T-helper 17 cell (primary cell): ENCODE data around the gene NLRC5. TPM values are rescaled to one million over a fixed set of nuclear protein-coding genes. Genes with fewer than 3 reads are reported as not detected.

Experiments used
- ATAC-seq: fragments of 150-1000 bp; cut with Tn5 transposase; 2 replicates; pipeline ENCODE4 v1.10.0; 2021; ENCODE audit warnings: mild to moderate bottlenecking, moderate library complexity
- DNase-seq, 3 donors: peaks; one replicate each; pipeline versions ENCODE4 v3.0.0 to v3.0.0-alpha.2; 2020 to 2021
- H3K9me3 ChIP-seq: one replicate; pipeline ENCODE4 v1.7.0; 2013; ENCODE audit warnings: low read length, mild to moderate bottlenecking; ENCODE audit not compliant: control insufficient read depth, poor library complexity, severe bottlenecking
- H3K27ac Mint-ChIP-seq: one replicate; pipeline ENCODE4 v1.8.0; 2022; ENCODE audit warnings: mild to moderate bottlenecking, moderate library complexity, mixed read lengths
- H3K27me3 Mint-ChIP-seq: one replicate; pipeline ENCODE4 v1.8.0; 2022; ENCODE audit warnings: mixed read lengths
- H3K36me3 Mint-ChIP-seq: one replicate; pipeline ENCODE4 v1.8.0; 2022; ENCODE audit warnings: low read depth, mixed read lengths
- H3K4me1 Mint-ChIP-seq: one replicate; pipeline ENCODE4 v1.8.0; 2022; ENCODE audit warnings: mild to moderate bottlenecking, mixed read lengths
- H3K4me3 Mint-ChIP-seq: one replicate; pipeline ENCODE4 v1.8.0; 2022; ENCODE audit warnings: mild to moderate bottlenecking, moderate library complexity, mixed read lengths
- total RNA-seq, 4 donors: library from RNA in 2 of 4; stranded (reverse) in 2 of 4; gene quantifications; one replicate each; pipeline ENCODE4 v1.2.3 and lab custom pipeline; 2022 to 2026

Gene NLRC5
- total RNA-seq, result 100 to 1,000 TPM; 381 to 578 TPM
- 341 to 634 reads per million in 2 donors for total RNA-seq (lab: John Stamatoyannopoulos, UW)

DNA sequence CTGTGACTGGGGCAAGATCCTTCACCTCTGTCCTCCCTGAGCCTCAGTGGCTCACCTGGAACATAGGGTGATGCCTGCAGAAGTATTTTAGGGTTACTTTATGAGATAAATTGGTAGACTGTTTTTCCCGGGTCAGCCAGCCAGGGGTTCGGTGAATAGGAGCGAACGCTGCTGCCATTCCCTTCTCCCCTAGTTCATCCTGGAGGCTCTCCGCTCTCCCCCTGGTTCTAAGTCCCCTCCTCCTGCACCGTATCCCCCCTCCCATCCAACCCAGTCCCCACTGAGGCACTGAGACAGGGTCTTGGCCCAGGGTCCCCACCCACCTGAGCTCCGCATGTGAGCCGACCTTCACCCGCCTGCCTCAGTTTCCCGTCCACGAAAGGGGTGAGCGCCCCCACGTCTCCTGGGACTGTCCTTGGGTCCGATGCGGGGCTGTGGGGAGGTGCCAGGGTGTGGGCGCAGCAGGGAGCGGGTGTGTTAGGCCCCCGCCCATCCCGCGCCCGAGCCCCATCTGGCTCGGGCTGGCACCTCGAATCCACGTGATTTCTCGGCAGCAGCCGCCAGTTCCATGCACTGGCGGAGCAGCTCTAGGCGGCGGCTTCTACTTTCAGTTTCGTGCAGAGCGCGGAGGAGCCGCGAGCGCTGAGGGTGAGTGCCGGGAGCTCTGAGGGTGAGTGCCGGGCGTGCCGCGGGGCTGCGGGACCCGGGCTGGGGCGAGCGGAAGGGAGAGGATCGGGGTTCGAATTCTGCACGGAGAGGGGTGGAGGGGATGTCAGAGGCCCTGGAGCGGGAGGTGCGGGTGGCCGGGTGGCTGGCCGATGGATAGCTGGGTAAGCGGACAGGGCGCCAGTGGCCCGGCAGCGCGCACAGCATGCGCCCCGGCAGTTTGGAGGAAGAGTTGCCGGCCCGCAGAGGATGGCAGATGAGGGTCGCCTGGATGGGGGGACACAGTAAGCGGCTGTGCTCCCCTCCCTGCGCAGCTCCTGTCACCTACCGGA, at the start of gene NLRC5:
NLRC5 (plus strand) TSS at position 610 of the 998 bp plus-strand sequence. CDS start 31,156 bp downstream, outside the sequence.
- Mint-ChIP-seq H3K4me1 (peaks cover 66% of the 10 kb centered on the region), H3K27me3 (no peaks in the 10 kb centered on the region), H3K36me3 (peaks cover 10% of the 10 kb centered on the region), H3K4me3 (peak within 1 kb of the TSS; percentile 96), H3K27ac (peak within 1 kb of the TSS; percentile 98)
- peak; percentile 81 to 85 (median 83) for DNase-seq
- H3K9me3 ChIP-seq, result no peaks in the 10 kb centered on the region
- peak; percentile 92 for ATAC-seq

DNA sequence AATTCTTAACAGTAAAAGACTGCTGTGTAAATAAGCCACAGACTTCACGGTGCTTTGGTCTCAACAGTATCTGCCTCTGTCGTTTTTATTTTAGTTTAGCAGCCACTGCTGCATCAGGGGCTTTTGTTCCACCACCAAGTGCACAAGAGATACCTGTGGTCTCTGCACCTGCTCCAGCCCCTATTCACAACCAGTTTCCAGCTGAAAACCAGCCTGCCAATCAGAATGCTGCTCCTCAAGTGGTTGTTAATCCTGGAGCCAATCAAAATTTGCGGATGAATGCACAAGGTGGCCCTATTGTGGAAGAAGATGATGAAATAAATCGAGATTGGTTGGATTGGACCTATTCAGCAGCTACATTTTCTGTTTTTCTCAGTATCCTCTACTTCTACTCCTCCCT, 49.6 kb upstream of the NLRC5 start:
- peaks cover 45% of the 10 kb centered on the region for H3K4me1 Mint-ChIP-seq
- ATAC-seq, result no peak
- no peak overlapping the region for H3K4me3 Mint-ChIP-seq
- DNase-seq, result no peak
- H3K27me3 Mint-ChIP-seq, result no peaks in the 10 kb centered on the region
- peaks cover 9% of the 10 kb centered on the region for H3K36me3 Mint-ChIP-seq
- H3K27ac Mint-ChIP-seq, result peak overlapping the region; percentile 93
- H3K9me3 ChIP-seq, result no peaks in the 10 kb centered on the region

GRCh38 chr16:56941092-56941491, 48.3 kb upstream of the NLRC5 start:
- Mint-ChIP-seq H3K4me1 (peaks cover 37% of the 10 kb centered on the region), H3K4me3 (no peak overlapping the region), H3K27me3 (no peaks in the 10 kb centered on the region), H3K27ac (no peak overlapping the region), H3K36me3 (peaks cover 3% of the 10 kb centered on the region)
- DNase-seq (no peak), ATAC-seq (no peak)
- H3K9me3 ChIP-seq, result no peaks in the 10 kb centered on the region

- ATAC-seq, result no peak
- H3K4me1 Mint-ChIP-seq, result peaks cover 34% of the 10 kb centered on the region
- H3K27ac Mint-ChIP-seq, result no peak overlapping the region
- no peaks in the 10 kb centered on the region for H3K9me3 ChIP-seq
- H3K4me3 Mint-ChIP-seq, result no peak overlapping the region
- no peaks in the 10 kb centered on the region for H3K27me3 Mint-ChIP-seq
- H3K36me3 Mint-ChIP-seq, result peaks cover 5% of the 10 kb centered on the region
- no peak for DNase-seq
These were observed 47.5 kb upstream of the NLRC5 start for GRCh38 chr16:56941856-56942331.

DNA sequence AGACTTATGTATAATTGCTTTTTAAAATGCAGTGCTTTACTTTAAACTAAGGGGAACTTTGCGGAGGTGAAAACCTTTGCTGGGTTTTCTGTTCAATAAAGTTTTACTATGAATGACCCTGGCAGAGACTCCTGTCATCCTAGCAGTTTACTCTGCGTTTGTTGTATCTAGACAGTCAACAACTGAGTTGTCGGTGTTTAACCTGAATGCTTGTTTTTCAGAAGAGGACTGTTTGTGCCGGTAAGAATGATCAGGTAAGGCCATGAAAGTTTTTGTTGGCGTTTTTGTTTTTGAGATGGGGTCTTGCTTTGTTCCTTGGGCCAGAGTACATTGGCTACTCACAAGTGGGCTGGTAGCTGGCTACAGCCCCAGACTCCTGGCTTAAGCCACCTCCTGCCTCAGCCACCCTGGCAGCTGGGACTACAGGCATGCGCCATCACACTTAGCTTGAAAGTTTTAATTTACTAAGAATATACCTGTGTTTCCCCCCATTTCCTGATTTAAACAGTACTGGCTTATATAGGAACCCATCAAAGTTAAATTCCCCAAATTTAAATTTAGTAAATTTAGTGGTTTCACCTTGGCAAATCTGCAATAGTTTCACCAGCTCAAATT, 45.5 kb upstream of the NLRC5 start:
- ATAC-seq, result no peak
- Mint-ChIP-seq H3K27me3 (no peaks in the 10 kb centered on the region), H3K36me3 (peaks cover 3% of the 10 kb centered on the region), H3K27ac (peak overlapping the region; percentile 86), H3K4me3 (no peak overlapping the region), H3K4me1 (peaks cover 21% of the 10 kb centered on the region)
- no peak for DNase-seq
- H3K9me3 ChIP-seq, result no peaks in the 10 kb centered on the region

- no peaks in the 10 kb centered on the region for H3K9me3 ChIP-seq
- Mint-ChIP-seq H3K27ac (peak overlapping the region; percentile 86), H3K4me3 (no peak overlapping the region), H3K36me3 (peaks cover 3% of the 10 kb centered on the region), H3K27me3 (no peaks in the 10 kb centered on the region), H3K4me1 (peaks cover 12% of the 10 kb centered on the region)
- ATAC-seq, result no peak
- DNase-seq, result no peak
These were observed 44.2 kb upstream of the NLRC5 start for GRCh38 chr16:56944954-56945839.

GRCh38 chr16:56945847-56946527, 43.4 kb upstream of the NLRC5 start:
- Mint-ChIP-seq H3K27ac (no peak overlapping the region), H3K4me1 (peaks cover 17% of the 10 kb centered on the region), H3K27me3 (no peaks in the 10 kb centered on the region), H3K4me3 (no peak overlapping the region), H3K36me3 (peaks cover 3% of the 10 kb centered on the region)
- no peaks in the 10 kb centered on the region for H3K9me3 ChIP-seq
- DNase-seq (no peak), ATAC-seq (no peak)

DNA sequence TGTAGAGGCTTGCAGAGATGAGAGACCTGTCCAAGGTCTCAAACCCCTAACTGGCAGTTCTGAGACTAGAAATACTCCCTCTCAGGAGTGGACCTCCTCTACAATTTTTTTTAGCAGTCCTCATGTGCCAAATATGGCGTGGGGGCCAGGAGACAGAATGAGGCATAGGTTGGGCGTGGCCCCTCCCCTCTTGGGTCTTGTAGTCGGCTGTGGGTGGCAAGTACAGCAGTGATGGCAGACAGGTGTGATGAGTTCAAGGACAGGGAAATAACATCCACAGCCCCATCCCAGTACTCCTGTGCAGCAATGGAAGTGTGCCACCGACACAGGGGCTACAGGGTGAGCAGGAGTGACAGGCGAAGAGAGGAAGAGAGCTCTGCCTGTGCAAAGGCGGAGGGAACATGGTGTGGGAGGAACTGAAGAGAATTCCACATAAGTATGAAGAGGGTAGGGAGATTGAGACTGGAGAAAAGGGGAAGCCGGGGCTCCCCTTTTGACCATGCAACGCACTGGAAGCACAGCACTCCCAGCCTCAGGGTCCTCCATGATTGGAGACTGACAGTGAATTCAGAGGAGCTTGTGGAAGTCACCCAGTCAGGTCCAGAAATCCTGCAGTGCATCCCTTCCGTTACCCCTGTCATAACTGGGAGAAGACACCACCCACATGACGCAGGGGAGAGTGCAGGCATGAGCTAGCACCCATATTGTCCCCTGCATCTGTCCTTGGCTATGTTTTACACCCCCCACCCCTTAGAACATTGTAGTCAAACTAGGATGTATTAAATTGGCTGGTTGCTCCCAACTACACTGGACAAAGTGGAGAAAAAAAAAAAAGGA, 42.4 kb upstream of the NLRC5 start:
- Mint-ChIP-seq H3K4me3 (no peak overlapping the region), H3K36me3 (peaks cover 3% of the 10 kb centered on the region), H3K27me3 (no peaks in the 10 kb centered on the region), H3K27ac (no peak overlapping the region), H3K4me1 (peaks cover 21% of the 10 kb centered on the region)
- H3K9me3 ChIP-seq, result no peaks in the 10 kb centered on the region
- no peak for ATAC-seq
- no peak for DNase-seq

GRCh38 chr16:56947604-56947995, 41.8 kb upstream of the NLRC5 start:
- Mint-ChIP-seq H3K36me3 (peaks cover 3% of the 10 kb centered on the region), H3K27ac (peak overlapping the region; percentile 69), H3K27me3 (no peaks in the 10 kb centered on the region), H3K4me3 (no peak overlapping the region), H3K4me1 (peaks cover 21% of the 10 kb centered on the region)
- DNase-seq (no peak), ATAC-seq (no peak)
- H3K9me3 ChIP-seq, result no peaks in the 10 kb centered on the region

DNA sequence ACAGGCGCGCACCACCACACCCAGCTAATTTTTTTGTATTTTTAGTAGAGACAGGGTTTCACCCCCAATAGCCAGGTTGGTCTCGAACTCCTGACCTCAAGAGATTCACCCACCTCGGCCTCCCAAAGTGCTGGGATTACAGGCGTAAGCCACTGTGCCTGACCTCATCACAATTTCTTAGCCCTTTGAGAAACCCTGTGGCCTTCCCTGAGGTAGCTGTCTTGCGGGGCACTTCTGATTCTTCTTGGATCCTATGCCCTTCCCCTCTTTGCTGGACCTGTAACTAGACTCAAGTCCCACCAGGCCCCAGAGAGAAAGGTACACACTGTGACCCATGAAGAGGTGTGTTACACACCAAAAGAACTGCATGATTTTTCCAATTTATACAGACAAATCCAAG, 41.1 kb upstream of the NLRC5 start:
- Mint-ChIP-seq H3K27ac (peak overlapping the region; percentile 69), H3K4me1 (peaks cover 18% of the 10 kb centered on the region), H3K4me3 (no peak overlapping the region), H3K27me3 (no peaks in the 10 kb centered on the region), H3K36me3 (peaks cover 3% of the 10 kb centered on the region)
- ATAC-seq (no peak), DNase-seq (no peak)
- no peaks in the 10 kb centered on the region for H3K9me3 ChIP-seq

DNA sequence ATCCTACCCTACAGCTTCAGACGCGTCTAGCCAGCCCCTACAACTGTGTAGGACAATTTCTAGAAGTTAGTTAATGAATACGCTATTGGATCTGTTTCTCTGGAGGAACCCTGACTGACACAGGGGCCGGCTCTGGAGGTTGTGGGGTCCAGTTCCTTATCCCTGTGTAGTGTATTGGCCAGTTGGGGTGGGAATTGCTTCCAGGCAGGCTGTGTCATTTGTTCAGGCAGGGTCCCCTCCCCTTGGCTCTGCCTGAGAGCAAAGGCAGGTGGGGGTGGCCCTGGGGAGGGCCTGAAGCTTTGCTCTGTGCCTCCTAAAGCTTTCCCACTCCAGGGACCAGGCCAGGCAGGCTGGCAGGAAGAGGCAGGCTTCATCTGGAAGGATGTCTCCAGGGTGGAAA, 39.3 kb upstream of the NLRC5 start:
- Mint-ChIP-seq H3K27ac (peak overlapping the region; percentile 92), H3K36me3 (peaks cover 3% of the 10 kb centered on the region), H3K4me1 (peaks cover 14% of the 10 kb centered on the region), H3K4me3 (no peak overlapping the region), H3K27me3 (no peaks in the 10 kb centered on the region)
- ATAC-seq, result no peak
- DNase-seq, result no peak
- no peaks in the 10 kb centered on the region for H3K9me3 ChIP-seq

GRCh38 chr16:56950455-56950854, 38.9 kb upstream of the NLRC5 start:
- no peaks in the 10 kb centered on the region for H3K9me3 ChIP-seq
- peaks cover 14% of the 10 kb centered on the region for H3K4me1 Mint-ChIP-seq
- H3K4me3 Mint-ChIP-seq, result no peak overlapping the region
- H3K27ac Mint-ChIP-seq, result peak overlapping the region; percentile 92
- H3K27me3 Mint-ChIP-seq, result no peaks in the 10 kb centered on the region
- ATAC-seq (no peak), DNase-seq (no peak)
- peaks cover 3% of the 10 kb centered on the region for H3K36me3 Mint-ChIP-seq
